Measurements from ENCODE around the gene IMMP1L.

DNA sequence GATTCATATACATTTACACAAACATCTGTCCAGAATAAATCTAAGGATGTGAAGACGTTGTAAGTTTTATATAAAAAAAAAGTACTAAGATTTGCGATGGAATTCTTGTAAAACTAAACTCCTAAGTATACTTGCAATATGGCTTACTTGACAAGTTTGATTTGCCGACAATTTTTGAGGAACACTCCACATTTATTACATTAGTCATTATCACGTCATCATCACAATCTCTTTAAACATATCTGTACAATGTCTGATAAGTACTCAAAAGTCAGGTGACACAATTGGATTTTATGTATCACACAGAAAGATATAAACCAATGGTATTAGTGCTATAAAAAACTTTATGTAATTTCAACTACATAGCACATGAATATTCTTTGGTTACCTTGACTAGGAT is 30.4 kb downstream of the IMMP1L start:
- no peak for TF ChIP-seq POLR2A (IDR thresholded peaks at IDR 0.05)
- TF ChIP-seq CTCF (IDR thresholded peaks at IDR 0.05): no peak
- TF ChIP-seq POLR2AphosphoS5 (IDR thresholded peaks at IDR 0.05): no peak
- no peak for TF ChIP-seq EP300 (IDR thresholded peaks at IDR 0.05)

Data from stomach (tissue), 4 donors.